AG10803 (cell line): ENCODE measurements around the gene ST7.
A peak's percentile ranks its signal among the peaks of the same experiment; 100 is the strongest.

Experiments used
- DNase-seq: peaks from one replicate; pipeline ENCODE4 v3.0.0; 2010; ENCODE audit warnings: low read depth
- H3K4me3 ChIP-seq: 2 replicates; pipeline ENCODE4 v1.5.1; 2011; ENCODE audit warnings: mild to moderate bottlenecking, low read length, control low read depth
- TF ChIP-seq, protein P1 (sequence below): conservative IDR thresholded peaks from 2 replicates; pipeline ENCODE4 v1.5.1; 2011; ENCODE audit warnings: mild to moderate bottlenecking, low read length, control low read depth, inconsistent platforms

Gene ST7

DNA sequence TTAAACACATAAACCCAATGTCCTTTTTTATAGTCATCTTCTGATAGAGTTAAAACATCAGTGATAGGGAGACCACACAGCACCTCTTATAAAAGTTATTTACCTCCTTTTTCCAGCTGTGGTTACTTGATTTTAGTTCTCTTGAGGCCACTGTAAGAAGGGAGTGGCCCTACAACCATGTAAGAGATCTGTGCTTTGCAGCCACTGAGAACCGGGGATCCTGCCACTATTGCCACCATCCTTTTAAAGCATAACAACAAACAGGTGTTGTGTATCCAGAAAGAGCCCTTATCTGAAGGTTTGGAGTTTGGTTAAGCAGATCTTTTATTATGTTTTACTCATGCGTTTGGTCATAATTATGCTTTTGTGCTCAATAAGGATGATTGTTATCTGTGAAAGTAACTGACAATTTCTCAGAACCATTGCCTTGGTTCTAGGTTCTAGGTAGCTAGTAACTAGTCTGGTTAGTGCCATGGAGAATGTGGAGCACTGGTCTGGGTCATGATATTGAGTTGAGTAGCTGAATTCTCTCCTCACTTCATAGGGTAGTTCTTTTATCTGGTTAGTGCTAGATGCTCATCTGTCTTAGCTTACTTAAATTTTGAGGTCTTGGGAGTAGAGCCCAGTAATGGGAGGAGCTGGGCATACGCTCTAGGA lies 56.5 kb downstream of the ST7 start:
- no peak for DNase-seq
- no peak overlapping the region for H3K4me3 ChIP-seq
- TF ChIP-seq, protein P1, sequence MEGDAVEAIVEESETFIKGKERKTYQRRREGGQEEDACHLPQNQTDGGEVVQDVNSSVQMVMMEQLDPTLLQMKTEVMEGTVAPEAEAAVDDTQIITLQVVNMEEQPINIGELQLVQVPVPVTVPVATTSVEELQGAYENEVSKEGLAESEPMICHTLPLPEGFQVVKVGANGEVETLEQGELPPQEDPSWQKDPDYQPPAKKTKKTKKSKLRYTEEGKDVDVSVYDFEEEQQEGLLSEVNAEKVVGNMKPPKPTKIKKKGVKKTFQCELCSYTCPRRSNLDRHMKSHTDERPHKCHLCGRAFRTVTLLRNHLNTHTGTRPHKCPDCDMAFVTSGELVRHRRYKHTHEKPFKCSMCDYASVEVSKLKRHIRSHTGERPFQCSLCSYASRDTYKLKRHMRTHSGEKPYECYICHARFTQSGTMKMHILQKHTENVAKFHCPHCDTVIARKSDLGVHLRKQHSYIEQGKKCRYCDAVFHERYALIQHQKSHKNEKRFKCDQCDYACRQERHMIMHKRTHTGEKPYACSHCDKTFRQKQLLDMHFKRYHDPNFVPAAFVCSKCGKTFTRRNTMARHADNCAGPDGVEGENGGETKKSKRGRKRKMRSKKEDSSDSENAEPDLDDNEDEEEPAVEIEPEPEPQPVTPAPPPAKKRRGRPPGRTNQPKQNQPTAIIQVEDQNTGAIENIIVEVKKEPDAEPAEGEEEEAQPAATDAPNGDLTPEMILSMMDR = no peak

DNA sequence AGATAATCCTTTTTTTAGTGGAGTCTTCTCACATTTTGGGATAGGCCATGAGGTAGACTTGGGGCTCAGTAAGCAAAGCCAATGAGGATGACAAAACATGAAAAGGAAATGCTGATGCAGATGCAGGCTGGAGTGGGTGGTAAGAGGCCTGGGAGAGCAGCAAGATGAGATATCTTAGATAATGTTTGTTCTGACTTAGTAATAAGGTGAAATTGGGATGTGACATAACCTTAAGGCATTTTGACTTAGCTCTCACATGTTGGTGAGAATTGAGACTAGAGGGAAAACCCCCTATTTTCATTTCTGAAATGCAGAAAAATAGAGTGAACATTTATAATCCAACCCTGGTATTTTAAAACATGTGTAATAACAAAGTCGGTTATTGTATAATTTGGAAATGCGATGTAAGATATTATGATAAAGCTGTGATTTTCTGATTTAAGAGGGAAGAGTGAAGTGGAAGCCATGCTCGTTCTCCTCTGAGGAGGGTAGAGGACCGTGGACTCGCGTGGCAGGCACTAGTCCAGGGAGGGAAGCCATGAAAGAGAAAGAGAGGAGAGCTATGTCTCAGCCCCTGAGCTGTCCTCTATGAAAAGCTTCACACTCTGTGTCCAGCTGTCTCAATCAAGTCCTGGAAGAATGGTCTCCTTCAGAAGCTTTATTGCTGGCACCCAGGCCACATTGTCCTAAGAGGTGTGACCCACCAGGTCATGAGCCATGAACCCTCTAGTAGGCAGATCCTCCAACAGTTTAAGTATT lies 57.3 kb downstream of the ST7 start:
- no peak overlapping the region for H3K4me3 ChIP-seq
- peak; percentile 9 for DNase-seq
- TF ChIP-seq, protein P1 = no peak

DNA sequence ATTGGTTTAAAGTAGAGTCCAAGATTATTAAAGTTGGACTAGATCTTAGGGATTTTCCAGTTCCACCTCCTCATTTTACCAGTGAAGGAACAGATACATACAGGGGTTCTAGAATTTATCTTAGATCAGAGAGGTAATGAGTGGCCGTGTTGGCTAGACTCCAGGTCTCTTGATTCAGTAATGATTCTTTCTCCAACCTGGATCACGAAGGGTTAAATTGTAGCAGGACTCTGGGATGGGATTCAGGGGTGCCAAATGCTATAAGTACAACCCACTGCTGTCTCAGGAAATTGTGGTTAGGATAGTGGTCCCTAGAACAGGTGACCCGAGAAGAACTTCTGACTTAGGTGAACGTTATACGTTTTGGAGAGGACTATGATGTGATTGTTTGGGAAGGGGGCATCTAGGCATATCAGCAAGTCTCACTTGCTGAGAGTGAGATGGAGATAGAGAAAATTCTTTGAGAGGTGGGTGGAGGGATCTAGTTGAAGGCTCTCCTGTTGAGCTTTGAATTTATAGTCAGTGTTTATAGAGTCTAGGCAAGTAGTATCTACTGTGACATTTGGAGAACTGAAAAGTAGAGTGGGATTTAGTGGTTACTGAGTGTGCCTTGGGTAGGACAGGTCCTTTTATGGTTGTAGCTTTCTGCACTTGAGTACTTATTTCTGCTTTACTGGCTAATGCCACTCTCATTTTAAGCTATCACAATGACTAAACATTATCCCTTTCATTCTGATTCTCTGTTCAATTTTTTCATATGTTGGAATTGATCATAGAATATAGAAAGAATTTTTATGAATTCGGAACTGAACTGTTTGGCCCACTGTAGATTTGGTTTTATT lies 58.3 kb downstream of the ST7 start:
- H3K4me3 ChIP-seq = no peak overlapping the region
- no peak for DNase-seq
- TF ChIP-seq, protein P1 = no peak

DNA sequence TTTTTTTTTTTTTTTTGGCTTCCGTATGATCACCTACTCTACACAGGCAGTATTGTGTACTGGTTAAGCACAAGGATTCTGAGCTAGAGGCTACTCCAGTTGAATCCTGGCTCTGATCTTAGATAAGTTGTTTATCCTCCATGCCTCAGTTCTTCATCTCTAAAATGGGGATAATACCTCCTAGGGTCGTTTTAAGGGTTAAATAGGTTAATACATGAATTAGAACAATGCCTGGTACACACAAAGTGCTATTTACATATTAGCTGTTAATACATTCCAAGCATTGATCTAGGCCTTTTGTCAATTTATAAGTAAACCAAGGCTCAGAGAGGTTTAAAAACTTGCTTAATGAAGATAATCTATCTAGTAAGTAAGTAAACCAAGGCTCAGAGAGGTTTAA lies 59.0 kb downstream of the ST7 start:
- H3K4me3 ChIP-seq = no peak overlapping the region
- DNase-seq = no peak
- TF ChIP-seq, protein P1 = no peak

DNA sequence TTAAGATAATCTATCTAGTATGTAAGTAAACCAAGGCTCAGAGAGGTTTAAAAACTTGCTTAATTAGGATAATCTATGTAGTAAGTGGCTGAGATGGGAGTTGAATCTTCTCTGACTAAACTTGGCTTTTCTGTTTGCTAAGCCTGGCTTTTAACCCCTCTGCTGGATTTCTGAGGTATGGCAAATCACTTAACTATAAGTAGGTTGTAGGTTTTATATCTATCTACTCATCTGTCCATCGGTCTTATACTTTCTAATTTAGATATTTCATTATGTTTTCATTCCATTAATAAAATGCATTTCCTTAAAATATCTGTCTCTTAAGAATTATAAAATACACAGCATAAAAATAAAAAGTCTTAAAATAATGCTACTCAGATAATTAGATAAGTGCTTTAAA lies 59.4 kb downstream of the ST7 start:
- peak; percentile 39 for DNase-seq
- TF ChIP-seq, protein P1 = peak; percentile 60
- no peak overlapping the region for H3K4me3 ChIP-seq

DNA sequence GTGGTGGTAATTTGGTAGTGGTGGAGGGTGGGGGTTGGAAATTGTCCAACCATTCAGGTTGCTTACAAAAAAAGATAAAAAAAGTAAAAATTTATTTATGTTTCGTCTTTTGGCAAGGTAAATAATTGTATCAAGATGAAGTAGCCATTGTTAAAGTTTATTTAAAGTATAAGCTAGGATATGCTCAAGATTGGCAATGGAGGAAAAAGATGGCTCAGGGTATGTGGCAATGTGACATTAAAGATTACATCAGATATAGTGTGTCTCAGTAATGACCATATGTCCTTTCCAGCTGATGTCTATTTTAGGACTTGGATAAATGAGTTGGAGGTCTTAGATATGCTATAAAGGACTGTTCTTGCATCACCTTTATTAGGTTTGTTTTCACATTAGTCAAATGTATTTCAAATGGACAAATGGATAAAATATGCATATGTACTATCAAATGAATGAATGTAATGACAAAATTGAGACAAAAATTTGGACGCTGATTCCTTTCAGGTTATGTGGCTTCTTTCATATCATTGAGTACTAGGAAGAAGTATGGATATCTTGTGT lies 60.9 kb downstream of the ST7 start:
- TF ChIP-seq, protein P1 = no peak
- no peak for DNase-seq

More for the DNA sequence above, 60.9 kb downstream of the ST7 start:
- H3K4me3 ChIP-seq = no peak overlapping the region; the same call in 1 of the 2 replicates
